Measurements from ENCODE around the gene LMOD1.
"Not testable (repeated sequence)": the region's sequence is repeated elsewhere in the genome, so short reads cannot be mapped to it uniquely, and the experiment has no call there.

The LMOD1 gene

DNA sequence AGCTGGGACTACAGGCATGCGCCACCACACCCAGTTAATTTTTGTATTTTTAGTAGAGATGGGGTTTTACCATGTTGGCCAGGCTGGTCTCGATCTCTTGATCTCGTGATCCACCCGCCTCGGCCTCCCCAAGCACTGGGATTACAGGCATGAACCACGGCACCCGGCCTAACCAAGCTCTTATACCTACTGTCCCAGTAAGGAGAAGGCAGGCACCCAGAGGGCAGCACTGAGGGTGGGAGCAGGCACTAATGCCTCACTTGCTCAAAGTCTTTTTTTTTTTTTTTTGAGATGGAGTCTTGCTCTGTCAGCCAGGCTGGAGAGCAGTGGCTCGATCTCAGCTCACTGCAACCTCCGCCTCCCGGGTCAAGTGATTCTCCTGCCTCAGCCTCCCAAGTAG is 6.0 kb downstream of the LMOD1 start:
- peaks cover 21% of the 10 kb centered on the region; the same call in 1 of the 2 replicates for H3K4me1 ChIP-seq (ENCODE audit: insufficient read depth, low read length)
- H3K9ac ChIP-seq (ENCODE audit: low read depth, low read length); H3K9me3 ChIP-seq (ENCODE audit: control insufficient read depth, insufficient read depth, low read length); H3K36me3 ChIP-seq (ENCODE audit: insufficient read depth, low read length): not testable (repeated sequence)

DNA sequence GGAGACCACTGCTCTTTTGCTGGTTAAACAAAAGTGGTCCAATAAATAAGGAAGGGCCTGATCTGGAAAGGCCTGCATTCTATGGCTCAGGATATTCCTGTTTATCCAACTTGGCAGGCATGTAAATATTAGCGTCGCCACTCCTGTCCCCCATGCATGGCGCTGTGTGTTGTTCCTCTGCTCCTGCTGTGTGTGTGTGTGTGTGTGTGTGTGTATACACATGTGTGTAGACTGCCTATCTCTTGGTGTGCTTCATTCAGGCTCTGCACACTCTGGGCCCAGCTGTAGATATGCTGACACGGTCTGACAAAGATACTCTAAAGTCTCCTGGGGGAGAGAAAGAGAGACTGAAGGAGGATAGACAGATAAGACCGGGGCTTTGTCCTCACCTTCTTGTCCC is 6.8 kb downstream of the LMOD1 start:
- Histone ChIP-seq H3K9me3 (ENCODE audit: control insufficient read depth, insufficient read depth, low read length) (no peaks in the 10 kb centered on the region), H3K36me3 (ENCODE audit: insufficient read depth, low read length) (no peaks in the 10 kb centered on the region), H3K9ac (ENCODE audit: low read depth, low read length) (no peak overlapping the region), H3K4me1 (ENCODE audit: insufficient read depth, low read length) (peaks cover 18% of the 10 kb centered on the region; the same call in 1 of the 2 replicates)

DNA sequence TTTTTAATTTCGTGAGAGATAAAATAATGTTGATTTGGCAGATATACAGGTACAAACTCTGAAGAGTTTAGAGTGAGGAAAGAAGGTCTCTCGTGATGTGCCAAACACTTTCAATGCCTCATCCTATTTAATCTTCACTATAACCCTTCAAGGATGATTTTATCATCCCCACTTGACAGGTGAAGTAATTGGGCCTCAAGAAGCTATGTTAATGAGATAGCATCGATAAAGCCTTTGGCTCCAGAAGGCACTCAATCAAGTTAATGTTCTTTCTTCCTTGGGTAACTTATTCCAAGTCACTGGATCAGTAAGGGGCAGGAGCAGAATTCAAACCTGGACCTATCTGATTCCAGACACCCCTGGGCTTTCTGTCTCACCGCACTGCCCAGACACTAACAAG is 7.2 kb downstream of the LMOD1 start:
- H3K9ac ChIP-seq (ENCODE audit: low read depth, low read length), result no peak overlapping the region
- peaks cover 18% of the 10 kb centered on the region; the same call in 1 of the 2 replicates for H3K4me1 ChIP-seq (ENCODE audit: insufficient read depth, low read length)

DNA sequence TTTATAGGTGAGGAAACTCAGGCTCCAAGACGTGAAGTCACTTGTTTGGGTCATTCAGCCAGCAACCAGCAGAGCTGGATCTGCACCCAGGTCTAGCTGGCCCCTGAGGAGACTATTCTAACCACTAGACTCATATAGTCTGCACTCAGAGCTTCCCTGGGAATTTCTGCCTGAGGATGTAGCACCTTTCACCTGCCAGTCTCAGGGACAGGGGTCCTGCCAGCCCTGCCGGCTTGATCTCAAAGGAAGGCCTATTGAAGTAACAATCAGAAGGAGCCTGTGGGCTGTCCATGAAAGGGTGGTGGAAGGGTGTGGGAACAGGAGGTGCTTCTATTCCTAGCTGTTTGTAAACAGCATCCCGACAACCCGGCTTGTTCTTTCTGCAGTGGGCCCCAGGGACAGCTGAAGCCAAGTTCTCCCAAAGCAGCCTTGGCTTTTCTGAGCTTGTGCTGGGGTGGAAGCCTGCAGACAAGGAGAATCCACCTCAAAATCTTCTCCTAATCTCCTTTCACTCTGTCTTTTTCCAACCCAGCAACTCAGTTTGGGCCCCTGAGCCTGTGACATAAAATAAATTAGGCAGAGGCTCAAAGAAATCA is 7.8 kb downstream of the LMOD1 start:
- Histone ChIP-seq H3K9ac (ENCODE audit: low read depth, low read length) (no peak overlapping the region), H3K9me3 (ENCODE audit: control insufficient read depth, insufficient read depth, low read length) (no peaks in the 10 kb centered on the region), H3K36me3 (ENCODE audit: insufficient read depth, low read length) (no peaks in the 10 kb centered on the region), H3K4me1 (ENCODE audit: insufficient read depth, low read length) (peaks cover 18% of the 10 kb centered on the region; the same call in 1 of the 2 replicates)

More for the DNA sequence above, 7.2 kb downstream of the LMOD1 start:
- Histone ChIP-seq H3K36me3 (ENCODE audit: insufficient read depth, low read length) (no peaks in the 10 kb centered on the region), H3K9me3 (ENCODE audit: control insufficient read depth, insufficient read depth, low read length) (no peaks in the 10 kb centered on the region)

DNA sequence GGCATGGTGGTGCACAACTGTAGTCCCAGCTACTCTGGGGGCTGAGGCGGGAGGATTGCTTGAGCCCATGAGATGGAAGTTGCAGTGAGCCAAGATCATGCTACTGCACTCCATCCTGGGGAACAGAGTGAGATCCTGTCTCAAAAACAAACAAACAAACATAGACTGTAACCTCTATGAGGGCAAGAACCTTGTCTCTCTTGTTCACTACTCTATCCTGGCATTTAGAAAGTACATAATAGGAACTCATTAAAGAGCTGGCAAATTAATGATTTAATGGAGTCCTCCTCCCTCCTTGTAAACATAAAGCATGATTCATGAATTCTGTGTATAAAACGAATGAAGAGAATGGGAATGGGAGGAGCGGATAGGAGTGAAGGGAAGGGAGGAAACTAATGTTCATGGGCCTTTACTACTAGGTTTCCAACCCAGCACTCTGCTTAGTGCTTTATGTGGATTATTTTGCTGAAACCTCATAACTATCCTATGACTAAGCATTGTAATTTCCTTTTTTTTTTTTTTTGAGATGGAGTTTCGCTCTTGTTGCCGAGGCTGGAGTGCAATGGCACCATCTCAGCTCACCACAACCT is 8.6 kb downstream of the LMOD1 start:
- Histone ChIP-seq H3K4me1 (ENCODE audit: insufficient read depth, low read length) (peaks cover 18% of the 10 kb centered on the region; the same call in 1 of the 2 replicates), H3K36me3 (ENCODE audit: insufficient read depth, low read length) (no peaks in the 10 kb centered on the region), H3K9me3 (ENCODE audit: control insufficient read depth, insufficient read depth, low read length) (no peaks in the 10 kb centered on the region), H3K9ac (ENCODE audit: low read depth, low read length) (no peak overlapping the region)

DNA sequence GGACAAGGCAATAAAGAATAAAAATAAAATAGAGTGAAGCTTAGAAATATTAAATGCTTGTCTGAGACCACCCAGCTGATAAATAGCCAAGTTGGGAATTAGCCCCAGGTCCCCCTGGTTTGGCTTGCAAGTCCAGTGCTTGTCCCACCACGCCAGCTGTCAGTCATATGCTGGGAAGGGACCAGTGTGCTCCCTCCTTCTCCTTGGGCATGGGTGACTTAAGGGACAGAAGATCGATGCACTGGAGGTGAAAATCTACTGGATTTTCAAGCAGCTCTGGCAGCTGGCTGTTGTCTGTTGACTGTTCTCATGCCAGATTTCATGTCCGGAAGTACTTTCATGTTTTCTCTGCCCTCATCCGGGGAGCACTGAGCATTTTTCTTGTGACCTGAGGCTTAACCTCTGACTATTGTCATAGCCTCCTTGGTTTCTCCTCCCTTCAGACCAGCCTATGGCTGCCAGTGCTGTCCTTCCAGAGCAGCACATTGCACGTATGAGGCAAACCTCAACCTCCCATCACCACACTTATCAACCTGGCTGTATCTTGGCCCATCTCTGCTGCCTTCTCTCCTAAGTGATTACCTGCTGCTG is 12.4 kb downstream of the LMOD1 start:
- H3K36me3 ChIP-seq (ENCODE audit: insufficient read depth, low read length), result no peaks in the 10 kb centered on the region
- H3K9ac ChIP-seq (ENCODE audit: low read depth, low read length), result no peak overlapping the region
- peaks cover 7% of the 10 kb centered on the region; the same call in 1 of the 2 replicates for H3K4me1 ChIP-seq (ENCODE audit: insufficient read depth, low read length)
- no peaks in the 10 kb centered on the region for H3K9me3 ChIP-seq (ENCODE audit: control insufficient read depth, insufficient read depth, low read length)

DNA sequence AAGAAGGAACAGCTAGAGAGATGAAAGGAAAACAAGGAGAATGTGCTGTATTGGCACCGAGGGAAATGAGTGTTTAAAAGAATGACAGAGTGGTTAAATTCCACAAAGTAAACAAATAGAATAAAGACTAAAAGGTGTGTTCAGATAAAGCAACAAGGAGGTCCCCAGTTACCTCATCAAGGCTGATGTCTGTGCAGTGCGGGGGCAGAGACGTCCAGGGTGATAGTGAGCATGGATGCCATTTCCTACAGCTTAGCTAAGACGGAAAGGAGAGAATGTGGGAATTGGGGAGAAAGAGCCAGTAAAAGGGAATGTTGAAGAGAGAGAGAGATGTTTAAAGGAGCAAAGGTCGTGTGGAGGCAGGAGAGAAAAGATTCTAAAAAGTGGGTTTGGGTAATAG is 15.5 kb downstream of the LMOD1 start:
- Histone ChIP-seq H3K36me3 (ENCODE audit: insufficient read depth, low read length) (no peaks in the 10 kb centered on the region), H3K4me1 (ENCODE audit: insufficient read depth, low read length) (no peaks in the 10 kb centered on the region), H3K9me3 (ENCODE audit: control insufficient read depth, insufficient read depth, low read length) (no peaks in the 10 kb centered on the region), H3K9ac (ENCODE audit: low read depth, low read length) (no peak overlapping the region)

DNA sequence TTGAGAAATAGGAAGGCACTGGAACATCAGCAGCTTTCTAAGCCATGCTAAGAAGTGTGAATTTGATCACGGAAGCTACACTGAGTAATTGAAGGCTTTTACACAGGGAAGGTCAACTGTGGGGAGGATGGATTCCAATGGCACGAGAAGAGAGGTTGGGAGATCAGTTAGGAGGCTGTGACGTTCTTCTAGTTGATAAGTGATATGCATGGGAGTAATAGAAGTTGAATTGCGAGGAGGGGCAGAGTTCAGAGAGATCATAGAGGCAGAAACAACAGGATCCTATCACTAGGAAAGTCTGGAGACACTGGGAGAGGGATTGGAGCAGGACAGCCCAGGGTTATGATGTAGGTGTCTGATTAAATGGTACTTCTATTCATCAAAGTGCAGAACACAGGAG is 16.2 kb downstream of the LMOD1 start:
- H3K9ac ChIP-seq (ENCODE audit: low read depth, low read length), result no peak overlapping the region

DNA sequence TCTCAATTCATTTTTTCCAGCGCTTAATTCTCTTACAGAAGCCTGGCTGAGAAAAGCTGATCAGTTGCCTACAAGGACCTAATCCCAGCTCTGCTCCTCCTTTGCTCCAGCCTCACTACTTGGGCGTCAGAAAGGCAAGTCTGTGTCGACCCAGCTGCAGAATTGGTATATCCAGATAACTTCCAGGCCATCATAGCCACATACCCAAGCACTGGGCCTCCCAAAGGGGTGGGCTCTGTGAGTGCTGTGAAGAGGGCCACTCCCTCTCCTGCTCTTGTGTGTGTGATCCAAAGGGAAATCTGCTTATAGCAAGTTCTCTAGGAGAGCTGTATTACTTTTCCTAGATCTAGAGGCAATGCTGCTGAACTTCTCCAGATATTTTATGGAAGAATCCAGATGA is 18.1 kb downstream of the LMOD1 start:
- Histone ChIP-seq H3K9me3 (ENCODE audit: control insufficient read depth, insufficient read depth, low read length) (no peaks in the 10 kb centered on the region), H3K36me3 (ENCODE audit: insufficient read depth, low read length) (no peaks in the 10 kb centered on the region), H3K9ac (ENCODE audit: low read depth, low read length) (no peak overlapping the region), H3K4me1 (ENCODE audit: insufficient read depth, low read length) (no peaks in the 10 kb centered on the region)

More for the DNA sequence above, 16.2 kb downstream of the LMOD1 start:
- Histone ChIP-seq H3K4me1 (ENCODE audit: insufficient read depth, low read length) (no peaks in the 10 kb centered on the region), H3K9me3 (ENCODE audit: control insufficient read depth, insufficient read depth, low read length) (no peaks in the 10 kb centered on the region), H3K36me3 (ENCODE audit: insufficient read depth, low read length) (no peaks in the 10 kb centered on the region)

DNA sequence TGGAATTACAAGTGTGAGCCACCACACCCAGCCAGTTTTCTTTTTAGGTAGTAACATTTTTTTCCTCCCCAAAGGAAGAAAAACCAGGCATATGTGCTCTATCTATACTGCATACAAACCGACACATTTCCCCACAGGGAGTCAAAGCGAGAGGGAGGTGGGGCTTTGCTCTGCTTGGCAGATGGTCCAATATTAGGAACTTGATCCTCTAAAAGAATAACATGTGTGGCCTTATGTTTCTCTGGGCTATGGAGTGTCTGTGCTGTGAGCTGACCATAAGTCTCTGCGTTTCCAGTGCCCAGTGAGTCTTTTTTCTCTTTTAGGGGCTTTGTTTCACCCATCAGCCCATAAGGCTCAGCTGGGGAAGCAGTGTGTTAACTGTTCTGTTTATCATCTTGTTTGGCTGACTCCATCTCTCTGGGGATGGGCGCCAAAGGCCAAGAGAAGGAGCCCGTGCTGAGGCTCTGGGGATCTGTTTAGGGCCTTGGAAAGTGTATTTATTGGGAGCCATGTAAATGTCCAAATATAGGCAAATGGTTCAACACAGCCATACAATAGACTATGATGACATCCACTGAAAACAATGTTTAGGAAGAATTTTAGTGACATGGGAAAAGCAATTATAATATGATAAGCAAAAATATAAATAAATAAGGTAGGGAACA is 20.2 kb downstream of the LMOD1 start:
- Histone ChIP-seq H3K4me1 (ENCODE audit: insufficient read depth, low read length) (no peaks in the 10 kb centered on the region), H3K36me3 (ENCODE audit: insufficient read depth, low read length) (no peaks in the 10 kb centered on the region), H3K9me3 (ENCODE audit: control insufficient read depth, insufficient read depth, low read length) (no peaks in the 10 kb centered on the region; the same call in 1 of the 2 replicates), H3K9ac (ENCODE audit: low read depth, low read length) (no peak overlapping the region)

DNA sequence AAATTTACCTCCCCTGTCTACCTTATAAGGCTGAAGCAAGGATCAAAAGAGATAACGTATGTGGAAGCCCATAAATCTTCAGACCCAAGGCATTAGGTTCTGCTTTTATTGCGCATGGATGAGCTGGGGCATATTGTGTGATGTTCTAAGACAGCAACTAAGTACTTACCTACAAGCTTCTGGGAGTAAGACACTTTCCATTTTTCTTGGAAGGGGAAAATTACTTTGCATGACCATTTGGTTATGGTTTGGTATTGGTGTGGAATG is 21.1 kb downstream of the LMOD1 start:
- Histone ChIP-seq H3K4me1 (ENCODE audit: insufficient read depth, low read length) (no peaks in the 10 kb centered on the region), H3K9ac (ENCODE audit: low read depth, low read length) (no peak overlapping the region), H3K9me3 (ENCODE audit: control insufficient read depth, insufficient read depth, low read length) (no peaks in the 10 kb centered on the region; the same call in 1 of the 2 replicates), H3K36me3 (ENCODE audit: insufficient read depth, low read length) (no peaks in the 10 kb centered on the region)

DNA sequence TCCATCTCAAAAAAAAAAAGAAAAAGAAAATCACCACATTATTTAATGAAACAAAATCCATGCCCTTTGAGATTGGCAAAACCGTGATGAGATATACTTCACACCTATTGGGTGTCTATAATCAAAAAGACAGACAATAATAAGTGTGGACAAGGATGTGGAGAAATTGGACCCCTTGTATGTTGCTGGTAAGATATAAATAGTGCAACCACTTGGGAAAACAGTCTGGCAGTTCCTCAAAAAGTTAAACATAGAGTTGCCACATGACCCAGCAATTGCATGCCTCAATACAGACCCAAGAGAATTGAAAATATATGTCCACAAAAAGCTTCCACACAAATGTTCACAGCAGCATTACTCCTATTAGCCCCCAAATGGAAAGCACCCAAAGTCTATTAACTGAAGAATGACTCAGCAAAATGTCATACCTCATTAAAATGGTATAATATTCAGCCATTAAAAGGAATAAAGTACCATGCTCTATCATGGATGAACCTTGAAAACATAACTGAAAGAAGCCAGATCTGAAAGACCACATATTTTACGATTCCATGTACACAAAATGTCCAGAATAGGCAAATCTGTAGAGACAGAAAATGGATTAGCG is 24.3 kb downstream of the LMOD1 start:
- Histone ChIP-seq H3K4me1 (ENCODE audit: insufficient read depth, low read length) (0 out of 2 replicates have a peak, but pooled peaks cover 4% of the 10 kb centered on the region), H3K9me3 (ENCODE audit: control insufficient read depth, insufficient read depth, low read length) (no peaks in the 10 kb centered on the region; the same call in 1 of the 2 replicates), H3K9ac (ENCODE audit: low read depth, low read length) (no peak overlapping the region), H3K36me3 (ENCODE audit: insufficient read depth, low read length) (no peaks in the 10 kb centered on the region)

DNA sequence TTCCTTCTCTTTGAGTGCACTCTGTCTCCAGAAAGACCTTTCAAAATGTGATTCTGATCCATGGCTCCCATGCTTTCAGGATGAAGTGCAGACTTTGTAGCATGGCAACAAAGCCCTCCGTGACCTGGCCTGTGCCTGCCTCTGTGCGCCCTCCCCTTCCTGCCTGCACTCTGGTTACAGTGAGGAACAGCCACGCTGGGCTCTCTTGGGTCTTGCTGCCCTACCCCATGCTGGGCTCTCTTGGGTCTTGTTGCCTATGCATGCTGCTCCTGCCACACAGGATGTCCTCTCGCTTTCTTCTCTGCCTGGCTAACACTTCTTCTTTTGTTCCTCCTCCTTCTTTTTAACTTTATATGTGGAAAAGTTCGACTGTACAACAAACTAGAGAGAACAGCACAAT is 28.0 kb downstream of the LMOD1 start:
- no peak overlapping the region for H3K9ac ChIP-seq (ENCODE audit: low read depth, low read length)
- H3K9me3 ChIP-seq (ENCODE audit: control insufficient read depth, insufficient read depth, low read length), result no peaks in the 10 kb centered on the region; the same call in 1 of the 2 replicates
- H3K36me3 ChIP-seq (ENCODE audit: insufficient read depth, low read length), result no peaks in the 10 kb centered on the region
- H3K4me1 ChIP-seq (ENCODE audit: insufficient read depth, low read length), result 0 out of 2 replicates have a peak, but pooled peaks cover 4% of the 10 kb centered on the region

DNA sequence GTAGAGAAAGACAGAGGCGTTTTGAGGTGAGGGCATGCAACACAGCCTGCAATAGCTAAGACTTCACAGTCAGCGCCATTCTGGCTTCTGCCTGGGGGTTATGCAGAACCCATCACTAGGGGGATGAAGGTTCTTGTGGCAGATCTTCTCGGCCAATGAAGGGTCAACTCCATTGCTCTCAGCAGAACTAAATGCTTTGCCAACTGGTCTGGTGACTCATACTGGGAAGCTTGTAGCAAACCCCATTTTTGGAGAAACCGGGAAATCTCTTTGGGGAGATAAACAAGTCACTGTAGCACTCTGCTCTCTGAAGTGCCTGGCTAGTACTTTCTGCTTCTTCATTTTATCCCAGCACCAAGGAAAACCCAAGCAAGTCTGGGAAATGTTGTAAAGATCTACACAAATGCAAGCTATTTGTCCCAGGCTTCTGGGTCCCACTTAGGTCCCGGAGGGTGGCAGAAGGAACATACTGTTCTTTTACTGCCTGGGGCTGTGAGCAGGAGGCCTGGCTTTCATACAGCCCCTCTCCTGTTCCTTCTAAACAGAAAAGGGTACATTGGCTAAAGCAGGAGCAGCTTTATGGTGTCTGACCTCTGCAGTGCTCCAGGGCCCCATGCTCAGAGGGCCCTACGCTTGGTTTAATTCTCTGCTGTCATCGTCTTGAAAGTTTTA is 28.9 kb downstream of the LMOD1 start:
- no peak overlapping the region for H3K9ac ChIP-seq (ENCODE audit: low read depth, low read length)

More for the DNA sequence above, 28.9 kb downstream of the LMOD1 start:
- Histone ChIP-seq H3K9me3 (ENCODE audit: control insufficient read depth, insufficient read depth, low read length) (no peaks in the 10 kb centered on the region; the same call in 1 of the 2 replicates), H3K4me1 (ENCODE audit: insufficient read depth, low read length) (0 out of 2 replicates have a peak, but pooled peaks cover 4% of the 10 kb centered on the region), H3K36me3 (ENCODE audit: insufficient read depth, low read length) (no peaks in the 10 kb centered on the region)
